NCI-H2029 treated with DMSO at 0.1 percent for 48 hours (cell line): ENCODE results near the gene SLC35F1.

Source experiments
- DNase-seq: peaks from one replicate; lab custom pipeline; 2025; lab: John Stamatoyannopoulos, UW

The SLC35F1 gene

GRCh38 chr6:118122801-118123200 is 215.7 kb downstream of the SLC35F1 start:
- no peak for DNase-seq

- no peak for DNase-seq
Observed at GRCh38 chr6:118123503-118124037, 216.5 kb downstream of the SLC35F1 start.

DNA sequence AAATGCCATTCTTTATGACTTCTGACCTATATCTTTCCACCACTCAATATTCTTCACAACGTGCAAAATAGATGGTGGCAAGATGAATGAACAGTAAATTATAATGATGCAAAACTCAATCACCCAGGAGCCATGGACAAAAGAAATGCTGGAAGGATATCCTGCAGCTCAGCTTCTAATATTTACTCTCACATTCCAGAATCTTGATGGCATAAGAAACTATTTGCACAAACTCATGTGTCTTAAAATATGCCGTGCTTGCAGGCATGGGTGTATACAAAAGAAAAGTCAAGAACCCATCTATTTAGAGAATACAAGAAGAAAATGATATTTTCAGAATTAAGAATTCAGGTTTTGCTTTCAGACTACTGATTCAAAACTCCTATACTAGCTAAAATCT is 217.8 kb downstream of the SLC35F1 start:
- DNase-seq = no peak

DNA sequence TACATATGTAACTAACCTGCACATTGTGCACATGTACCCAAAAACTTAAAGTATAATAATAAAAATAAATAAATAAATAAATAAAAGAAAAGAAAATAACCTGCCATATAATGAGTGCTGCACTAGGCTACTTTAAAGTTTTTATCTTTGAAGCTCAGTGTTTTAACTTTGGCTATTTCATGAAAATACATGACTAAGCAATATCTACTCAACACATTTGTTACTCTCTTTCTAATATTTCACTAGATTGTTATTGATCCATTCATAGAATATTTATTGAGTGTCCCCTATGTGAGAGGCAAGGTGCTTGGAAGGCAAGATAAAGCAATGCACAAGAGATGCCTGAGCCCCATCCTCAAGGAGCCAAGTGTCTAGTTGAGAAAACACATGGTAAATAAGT is 221.7 kb downstream of the SLC35F1 start:
- no peak for DNase-seq

DNA sequence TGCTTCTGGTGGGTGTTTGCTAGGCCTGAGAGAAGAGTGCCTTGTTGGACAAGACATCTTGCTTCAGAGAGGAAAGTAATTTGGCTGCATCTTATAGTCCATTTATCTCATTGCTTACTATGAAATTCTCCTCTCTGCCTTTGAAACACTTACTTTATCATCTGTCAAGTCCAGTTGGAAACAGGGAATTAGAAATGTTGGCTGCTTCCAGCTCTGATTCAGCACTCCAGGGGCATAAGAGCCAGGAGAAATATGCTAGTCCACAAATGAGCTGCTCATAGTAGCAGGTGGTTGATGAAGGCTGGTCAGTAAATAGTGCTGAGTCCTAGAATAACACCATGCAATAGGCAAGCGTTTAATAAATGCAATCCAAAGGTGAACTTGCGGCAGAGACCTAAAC is 227.1 kb downstream of the SLC35F1 start:
- no peak for DNase-seq

DNA sequence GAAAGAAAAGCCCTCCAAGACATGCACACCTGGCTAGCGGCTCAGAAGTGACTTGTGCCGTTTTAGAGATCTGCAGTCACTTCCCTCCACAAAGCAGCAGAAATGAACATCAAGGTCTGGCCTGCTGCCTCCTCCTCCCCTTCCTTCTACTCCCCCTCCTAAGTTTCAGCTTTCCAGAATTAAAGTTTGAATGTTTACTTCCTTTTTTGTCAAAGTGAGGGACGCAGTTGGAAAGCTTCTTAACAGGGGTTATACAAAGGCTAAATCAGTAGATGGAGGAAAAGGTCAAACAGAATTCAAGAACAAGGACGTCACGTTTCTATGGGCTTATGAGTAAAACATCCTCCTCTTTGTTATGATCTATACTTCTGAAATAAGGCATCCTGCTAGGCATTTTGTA is 227.7 kb downstream of the SLC35F1 start:
- no peak for DNase-seq

DNA sequence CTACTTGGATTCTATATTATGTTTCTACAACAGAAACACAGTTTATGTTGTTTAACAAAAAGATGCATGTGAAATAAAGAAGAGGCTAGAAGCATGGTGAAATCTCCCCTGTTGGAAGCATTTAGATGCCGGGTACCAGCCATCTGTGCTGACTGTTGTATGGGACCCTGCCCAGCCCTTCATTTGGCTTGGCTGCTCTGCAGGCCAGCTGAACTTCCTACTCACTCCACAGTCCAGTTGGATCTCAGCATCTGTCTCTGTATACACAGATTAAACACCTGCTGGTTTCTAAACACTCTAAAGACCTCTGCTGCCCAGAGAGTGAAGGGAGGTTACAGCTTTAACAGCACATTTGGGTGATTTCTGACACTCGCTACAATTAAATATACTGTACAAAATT is 228.3 kb downstream of the SLC35F1 start:
- no peak for DNase-seq

DNA sequence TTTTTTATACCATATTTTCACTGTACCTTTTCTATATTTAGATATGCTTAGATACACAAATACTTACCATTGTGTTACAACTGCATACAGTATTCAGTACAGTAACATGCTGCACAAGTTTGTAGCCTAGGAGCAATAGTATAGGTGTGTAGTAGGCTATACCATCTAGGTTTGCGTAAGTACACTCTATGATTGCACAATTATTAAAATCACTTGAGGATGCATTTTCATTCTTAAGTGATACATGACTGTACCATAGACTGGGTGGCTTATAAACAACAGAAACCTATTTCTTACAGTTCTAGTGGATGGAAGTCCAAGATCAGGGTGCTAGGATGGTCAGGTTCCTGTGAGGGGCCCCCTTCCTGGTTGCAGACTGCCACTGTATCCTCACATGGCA is 234.1 kb downstream of the SLC35F1 start:
- DNase-seq = no peak

DNA sequence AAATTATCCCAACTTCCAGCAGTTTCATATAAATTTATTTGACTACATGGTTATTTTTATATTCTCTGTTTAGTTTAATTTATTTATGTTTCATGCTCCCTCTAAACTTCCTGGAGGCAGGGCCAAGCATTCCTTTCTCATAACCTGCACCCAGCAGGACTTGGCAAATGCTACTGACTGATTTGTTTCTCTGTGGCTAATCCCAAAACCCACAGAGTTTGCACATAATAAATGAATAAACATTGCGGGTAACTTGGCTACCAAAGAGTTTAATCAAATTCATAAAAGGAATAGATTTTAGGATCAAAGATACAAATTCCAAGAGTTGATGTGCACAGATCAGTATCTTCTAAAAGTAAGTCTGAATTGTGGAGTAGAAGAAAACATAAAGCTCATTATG is 239.5 kb downstream of the SLC35F1 start:
- no peak for DNase-seq

GRCh38 chr6:118147511-118147910 is 240.4 kb downstream of the SLC35F1 start:
- no peak for DNase-seq

GRCh38 chr6:118148561-118148960 is 241.5 kb downstream of the SLC35F1 start:
- DNase-seq = no peak

GRCh38 chr6:118152524-118152923 is 245.5 kb downstream of the SLC35F1 start:
- no peak for DNase-seq

DNA sequence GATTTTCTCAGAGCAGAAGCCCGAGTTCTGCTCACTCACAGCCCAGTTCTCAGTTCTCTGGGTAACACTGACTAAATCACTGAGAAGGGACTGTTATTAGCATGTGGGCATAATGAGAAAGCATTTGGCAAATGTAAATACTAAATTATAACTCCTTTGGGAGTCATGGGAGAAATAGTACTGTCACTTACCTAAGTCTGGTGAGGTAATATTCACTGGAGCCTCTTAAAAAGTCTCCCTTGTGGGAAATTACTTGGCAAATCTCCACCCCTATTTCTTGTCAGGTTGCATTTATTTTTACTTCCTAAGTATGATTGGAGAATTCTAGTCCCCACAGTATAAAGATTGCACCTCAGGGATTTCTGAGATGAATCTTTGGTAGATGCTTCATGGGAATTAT is 254.3 kb downstream of the SLC35F1 start:
- DNase-seq = no peak

DNA sequence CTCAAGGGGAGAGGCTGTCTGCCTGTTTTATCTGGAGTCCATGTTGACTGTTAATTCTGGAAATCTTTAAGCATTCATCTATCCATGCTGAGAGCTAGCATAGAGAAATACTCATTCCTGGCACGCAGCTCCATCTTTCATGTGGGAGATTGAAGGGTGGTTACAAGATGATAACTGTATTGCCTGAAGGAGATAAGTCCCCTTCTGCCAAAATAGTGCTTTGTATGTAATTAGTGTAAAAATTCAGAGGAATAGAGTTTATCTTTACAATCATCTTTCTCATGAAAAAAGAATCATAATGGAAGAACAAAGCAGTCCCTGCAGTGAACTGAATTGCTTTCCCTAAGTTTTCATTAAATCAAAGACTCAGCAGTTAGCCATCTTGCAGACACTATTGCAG is 256.5 kb downstream of the SLC35F1 start:
- no peak for DNase-seq

- no peak for DNase-seq
Observed at GRCh38 chr6:118165500-118165899, 258.4 kb downstream of the SLC35F1 start.

- no peak for DNase-seq
Observed at GRCh38 chr6:118168421-118168820, 261.4 kb downstream of the SLC35F1 start.

GRCh38 chr6:118171852-118172251 is 264.8 kb downstream of the SLC35F1 start:
- no peak for DNase-seq

- no peak for DNase-seq
Observed at GRCh38 chr6:118174071-118174470, 267.0 kb downstream of the SLC35F1 start.

GRCh38 chr6:118177720-118178119 is 270.7 kb downstream of the SLC35F1 start:
- DNase-seq = no peak

DNA sequence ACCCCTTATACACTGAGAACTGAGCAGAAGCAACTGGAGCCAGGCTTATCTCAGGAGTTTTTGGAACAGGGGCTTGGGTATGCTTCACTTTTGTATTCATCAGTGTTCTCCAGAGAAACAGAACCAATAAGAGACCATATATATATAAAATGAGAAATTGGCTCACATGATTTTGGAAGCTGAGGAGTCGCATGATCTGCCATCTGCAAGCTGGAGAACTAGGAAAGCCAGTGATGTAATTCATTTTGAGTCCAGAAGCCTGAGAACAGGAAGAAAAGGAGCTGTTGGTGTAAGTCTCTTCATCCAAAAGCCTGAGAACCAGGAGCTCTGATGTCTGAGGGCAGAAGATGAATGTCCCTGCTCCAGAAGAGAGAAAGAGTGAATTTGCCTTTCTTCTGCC is 272.0 kb downstream of the SLC35F1 start:
- no peak for DNase-seq

- DNase-seq = no peak
Observed at GRCh38 chr6:118186672-118187567, 279.9 kb downstream of the SLC35F1 start.

GRCh38 chr6:118187568-118188164 is 280.6 kb downstream of the SLC35F1 start:
- DNase-seq = no peak

DNA sequence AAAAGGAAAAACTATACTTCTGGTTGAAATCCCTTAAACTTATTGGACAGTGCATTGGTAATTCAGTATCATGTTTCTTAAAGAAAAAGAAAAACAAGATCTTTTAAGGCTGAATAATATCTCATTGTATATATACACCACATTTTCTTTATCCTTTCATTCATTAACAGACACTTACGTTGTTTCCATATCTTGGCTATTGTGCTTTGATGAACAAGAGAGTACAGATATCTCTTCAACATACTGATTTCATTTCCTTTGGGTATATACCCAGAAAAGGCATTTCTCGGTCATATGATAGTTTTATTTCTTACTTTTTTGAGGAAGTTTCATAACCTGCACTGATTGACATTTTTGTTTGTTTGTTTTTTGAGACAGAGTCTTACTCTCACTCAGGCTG is 281.5 kb downstream of the SLC35F1 start:
- no peak for DNase-seq
